CD4-positive, alpha-beta T cell treated with Interferon gamma for 1 hour (primary cell): Measurements from ENCODE around the gene IL6R.

Experiments
- DNase-seq: peaks from one replicate; pipeline ENCODE4 v3.0.0-alpha.2; 2020

IL6R gene

GRCh38 chr1:154453574-154454352 lies 48.6 kb downstream of the IL6R start:
- DNase-seq = no peak

- DNase-seq = no peak
These were observed 49.4 kb downstream of the IL6R start for GRCh38 chr1:154454386-154455120.

GRCh38 chr1:154456631-154457030 lies 51.5 kb downstream of the IL6R start:
- DNase-seq = peak; percentile 25

GRCh38 chr1:154459080-154459479 lies 53.9 kb downstream of the IL6R start:
- no peak for DNase-seq

GRCh38 chr1:154460695-154461260 lies 55.6 kb downstream of the IL6R start:
- no peak for DNase-seq

GRCh38 chr1:154463512-154463990 lies 58.4 kb downstream of the IL6R start:
- peak; percentile 37 for DNase-seq

GRCh38 chr1:154465621-154466195 lies 60.6 kb downstream of the IL6R start:
- DNase-seq = no peak

GRCh38 chr1:154466206-154466605 lies 61.1 kb downstream of the IL6R start:
- no peak for DNase-seq

GRCh38 chr1:154466921-154467417 lies 61.8 kb downstream of the IL6R start:
- DNase-seq = no peak

GRCh38 chr1:154467434-154468102 lies 62.4 kb downstream of the IL6R start:
- DNase-seq = no peak

GRCh38 chr1:154468535-154469250 lies 63.5 kb downstream of the IL6R start:
- DNase-seq = no peak

GRCh38 chr1:154469844-154470560 lies 64.9 kb downstream of the IL6R start:
- DNase-seq = no peak

GRCh38 chr1:154471304-154471703 lies 66.2 kb downstream of the IL6R start:
- no peak for DNase-seq

GRCh38 chr1:154474802-154475201 lies 69.7 kb downstream of the IL6R start:
- no peak for DNase-seq

GRCh38 chr1:154476791-154477190 lies 71.6 kb downstream of the IL6R start:
- no peak for DNase-seq

GRCh38 chr1:154478013-154478412 lies 72.9 kb downstream of the IL6R start:
- DNase-seq = no peak

- DNase-seq = no peak
These were observed 73.5 kb downstream of the IL6R start for GRCh38 chr1:154478639-154479038.

GRCh38 chr1:154479764-154480421 lies 74.8 kb downstream of the IL6R start:
- peak; percentile 59 for DNase-seq

GRCh38 chr1:154481053-154481452 lies 75.9 kb downstream of the IL6R start:
- DNase-seq = no peak

- no peak for DNase-seq
These were observed 79.0 kb downstream of the IL6R start for GRCh38 chr1:154483941-154484803.
